SH-SY5Y (cell line): ENCODE data around the gene MGST2.

ENCODE experiments used
- GATA2 ChIP-seq: IDR thresholded peaks from 2 replicates; pipeline ENCODE4 v1.6.1; 2011; ENCODE audit warnings: mild to moderate bottlenecking, low read depth, low read length
- GATA3 ChIP-seq: IDR thresholded peaks from 2 replicates; pipeline ENCODE4 v1.6.1; 2011; ENCODE audit warnings: low read depth, mild to moderate bottlenecking, low read length, moderate library complexity

- no peak for TF ChIP-seq GATA3
- no peak for TF ChIP-seq GATA2
Measured at GRCh38 chr4:139712882-139713281, 47.3 kb downstream of the MGST2 start.
